Nephron (organoid): ENCODE measurements around the gene PEA15.

Experiments
- H3K27ac Mint-ChIP-seq, 3 experiments: 2 replicates each; pipeline ENCODE4 v1.8.0; 2020; ENCODE audit warnings: mixed read lengths in 3 of 3, mild to moderate bottlenecking in 2 of 3, moderate library complexity in 1 of 3
- H3K27me3 Mint-ChIP-seq: 2 replicates; pipeline ENCODE4 v1.8.0; 2021; ENCODE audit warnings: low read depth, mild to moderate bottlenecking, moderate library complexity, mixed read lengths
- H3K36me3 Mint-ChIP-seq: 2 replicates; pipeline ENCODE4 v1.8.0; 2020; ENCODE audit warnings: low read depth, mixed read lengths
- H3K4me1 Mint-ChIP-seq: 2 replicates; pipeline ENCODE4 v1.8.0; 2020; ENCODE audit warnings: mixed read lengths
- H3K4me3 Mint-ChIP-seq, 3 experiments: 2 replicates each; pipeline ENCODE4 v1.8.0; 2020; ENCODE audit warnings: mild to moderate bottlenecking in 3 of 3, mixed read lengths in 3 of 3, moderate library complexity in 2 of 3
- H3K9me3 Mint-ChIP-seq: 2 replicates; pipeline ENCODE4 v1.8.0; 2020; ENCODE audit warnings: mixed read lengths
- CTCF ChIP-seq, 3 experiments: fragments of 200-600 bp; sonication (generic); IDR thresholded peaks; one replicate each; pipeline ENCODE4 v1.5.0; 2021; ENCODE audit warnings: antibody characterized with exemption in 3 of 3; ENCODE audit not compliant: unreplicated experiment in 3 of 3

Gene PEA15

DNA sequence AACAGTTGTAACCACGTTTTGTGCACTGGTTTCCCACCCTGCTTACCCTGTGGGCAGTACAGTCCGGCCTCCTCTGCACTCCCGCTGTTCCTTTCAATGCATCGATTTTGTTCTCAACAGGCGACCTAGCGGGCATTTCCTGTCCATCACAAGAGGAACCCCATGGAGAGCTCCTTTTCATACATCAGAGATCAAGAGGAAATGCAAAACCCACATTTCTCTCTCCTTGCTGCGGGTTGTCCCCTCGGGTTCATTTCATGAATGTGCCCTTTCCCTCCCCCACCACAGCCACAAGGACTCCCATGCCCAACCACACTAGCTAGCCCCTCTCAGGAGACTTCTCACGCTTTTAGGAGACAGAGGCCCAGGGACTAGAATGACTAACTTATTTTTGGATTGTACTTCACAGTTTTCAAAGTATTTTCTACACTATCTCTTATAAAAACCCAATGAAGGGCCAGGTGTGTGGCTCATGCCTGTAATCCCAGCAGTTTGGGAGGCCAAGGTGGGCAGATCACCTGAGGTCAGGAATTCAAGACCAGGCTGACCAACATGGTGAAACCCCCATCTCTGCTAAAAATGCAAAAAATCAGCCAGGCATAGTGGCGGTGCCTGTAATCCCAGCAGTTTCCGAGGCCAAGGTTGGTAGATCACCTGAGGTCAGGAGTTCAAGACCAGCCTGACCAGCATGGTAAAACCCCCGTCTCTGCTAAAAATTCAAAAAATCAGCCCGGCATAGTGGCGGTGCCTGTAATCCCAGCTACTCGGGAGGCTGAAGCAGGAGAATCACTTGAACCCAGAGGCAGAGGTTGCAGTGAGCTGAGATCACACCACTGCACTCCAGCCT, 35.4 kb upstream of the PEA15 start:
- H3K36me3 Mint-ChIP-seq, result no peaks in the 10 kb centered on the region
- peaks cover 21% of the 10 kb centered on the region for H3K27me3 Mint-ChIP-seq
- peak overlapping the region; percentile 58 to 82 (median 82) for H3K27ac Mint-ChIP-seq
- no peak for TF ChIP-seq CTCF (IDR thresholded peaks at IDR 0.05; ENCODE audit: unreplicated experiment in 3 of 3)
- peak overlapping the region in 1 of 3 experiments; percentile 7 for H3K4me3 Mint-ChIP-seq
- no peaks in the 10 kb centered on the region for H3K9me3 Mint-ChIP-seq
- peaks cover 30% of the 10 kb centered on the region for H3K4me1 Mint-ChIP-seq

GRCh38 chr1:160171354-160171753, 33.8 kb upstream of the PEA15 start:
- H3K27me3 Mint-ChIP-seq, result peaks cover 21% of the 10 kb centered on the region
- no peaks in the 10 kb centered on the region for H3K36me3 Mint-ChIP-seq
- H3K4me3 Mint-ChIP-seq, result no peak overlapping the region
- no peak for TF ChIP-seq CTCF (IDR thresholded peaks at IDR 0.05; ENCODE audit: unreplicated experiment in 3 of 3)
- H3K4me1 Mint-ChIP-seq, result peaks cover 29% of the 10 kb centered on the region
- H3K27ac Mint-ChIP-seq, result no peak overlapping the region
- no peaks in the 10 kb centered on the region for H3K9me3 Mint-ChIP-seq

GRCh38 chr1:160171980-160172379, 33.2 kb upstream of the PEA15 start:
- Mint-ChIP-seq H3K4me1 (peaks cover 30% of the 10 kb centered on the region), H3K36me3 (no peaks in the 10 kb centered on the region), H3K27me3 (peaks cover 15% of the 10 kb centered on the region), H3K9me3 (no peaks in the 10 kb centered on the region), H3K4me3 (no peak overlapping the region), H3K27ac (peak overlapping the region in 1 of 3 experiments; percentile 37)
- no peak for TF ChIP-seq CTCF (IDR thresholded peaks at IDR 0.05; ENCODE audit: unreplicated experiment in 3 of 3)

DNA sequence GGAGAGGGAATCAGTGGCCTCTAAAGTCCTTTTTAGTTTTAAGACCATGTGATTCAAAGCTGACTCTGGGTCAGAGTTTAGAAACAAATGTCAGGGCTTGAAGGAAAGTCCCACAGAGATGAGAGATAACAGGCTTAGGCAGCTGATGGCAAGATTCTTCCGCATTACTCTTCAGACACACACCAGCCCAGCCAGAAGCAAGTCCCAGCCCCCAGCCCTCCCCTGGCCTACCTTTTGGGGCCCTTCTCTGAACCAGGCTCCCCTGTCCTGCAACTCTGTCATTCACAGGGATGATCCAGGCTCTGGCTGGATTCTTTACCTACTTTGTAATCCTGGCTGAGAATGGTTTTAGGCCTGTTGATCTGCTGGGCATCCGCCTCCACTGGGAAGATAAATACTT, 28.0 kb upstream of the PEA15 start:
- Mint-ChIP-seq H3K27ac (no peak overlapping the region), H3K36me3 (no peaks in the 10 kb centered on the region), H3K27me3 (peaks cover 14% of the 10 kb centered on the region), H3K4me3 (no peak overlapping the region), H3K9me3 (no peaks in the 10 kb centered on the region), H3K4me1 (peaks cover 7% of the 10 kb centered on the region)
- TF ChIP-seq CTCF (IDR thresholded peaks at IDR 0.05; ENCODE audit: unreplicated experiment in 3 of 3), result no peak

DNA sequence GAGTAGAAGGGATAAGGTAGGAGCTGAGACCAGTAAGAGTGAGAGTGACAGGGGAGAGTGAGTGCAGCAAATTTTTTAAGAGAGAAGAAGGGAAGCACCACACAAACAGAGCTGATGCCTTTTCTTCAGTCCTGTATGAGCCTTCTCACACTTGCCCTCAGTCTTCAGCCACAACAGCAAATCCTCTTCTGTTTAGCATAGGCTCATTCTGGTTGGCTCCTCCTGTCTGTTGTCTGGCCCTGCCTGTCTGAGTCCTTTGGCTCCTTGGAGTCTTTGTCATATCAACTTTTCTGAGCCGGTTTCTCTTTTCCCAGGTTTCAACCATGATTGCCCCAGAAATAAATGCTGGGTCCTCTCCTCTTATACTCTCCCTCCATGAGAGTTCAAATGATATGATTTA, 27.5 kb upstream of the PEA15 start:
- Mint-ChIP-seq H3K27ac (no peak overlapping the region), H3K9me3 (no peaks in the 10 kb centered on the region), H3K36me3 (no peaks in the 10 kb centered on the region), H3K4me3 (no peak overlapping the region), H3K4me1 (peaks cover 7% of the 10 kb centered on the region), H3K27me3 (peaks cover 14% of the 10 kb centered on the region)
- TF ChIP-seq CTCF (IDR thresholded peaks at IDR 0.05; ENCODE audit: unreplicated experiment in 3 of 3), result no peak

- Mint-ChIP-seq H3K4me3 (no peak overlapping the region), H3K9me3 (no peaks in the 10 kb centered on the region), H3K4me1 (peaks cover 7% of the 10 kb centered on the region), H3K27ac (no peak overlapping the region), H3K36me3 (no peaks in the 10 kb centered on the region), H3K27me3 (peaks cover 14% of the 10 kb centered on the region)
- no peak for TF ChIP-seq CTCF (IDR thresholded peaks at IDR 0.05; ENCODE audit: unreplicated experiment in 3 of 3)
These were observed 26.5 kb upstream of the PEA15 start for GRCh38 chr1:160178731-160179130.
